Fibroblast of the aortic adventitia (primary cell): ENCODE measurements around the gene KIF26B. TPM values are rescaled to one million over a fixed set of nuclear protein-coding genes. Genes with fewer than 3 reads are reported as not detected.

Source experiments
- DNase-seq: peaks from one replicate; pipeline ENCODE4 v3.0.0-alpha.2; 2010; ENCODE audit warnings: low read depth
- H3K4me3 ChIP-seq: 2 replicates; pipeline ENCODE4 v1.5.1; 2011; ENCODE audit warnings: low read depth, mild to moderate bottlenecking, control low read depth, low read length, moderate library complexity
- total RNA-seq: library from RNA; depleted of rRNA; stranded (reverse); fragments of >200 nt; gene quantifications from 2 replicates; pipeline ENCODE4 v1.2.3, GENCODE V29; 2012; ENCODE audit warnings: low replicate concordance
- TF ChIP-seq, protein P1 (sequence below): IDR thresholded peaks from 2 replicates; pipeline ENCODE4 v1.5.1; 2011; ENCODE audit warnings: mild to moderate bottlenecking, low read length, control low read depth, inconsistent platforms; ENCODE audit not compliant: insufficient read depth

Gene KIF26B
- total RNA-seq, 1 donor: 4.6 TPM

DNA sequence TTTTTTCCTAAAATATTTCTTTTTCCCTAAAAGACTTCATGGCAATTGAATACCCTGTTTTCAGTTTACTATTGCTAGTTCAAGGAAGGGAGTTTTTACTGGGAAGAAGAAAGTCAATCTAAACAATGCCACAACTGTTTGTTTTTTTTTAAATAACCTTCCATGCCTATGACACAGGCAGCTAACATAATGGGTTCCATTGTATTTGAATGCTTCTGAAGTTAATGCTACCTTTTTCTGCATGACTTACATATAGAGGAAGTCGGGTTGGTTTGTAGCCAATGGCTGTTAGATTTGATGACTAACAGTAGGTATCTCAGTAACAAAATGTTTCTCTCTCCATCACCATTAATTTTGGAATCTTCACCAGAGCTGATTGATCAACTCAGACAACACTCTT, 134.0 kb downstream of the KIF26B start:
- no peak overlapping the region for H3K4me3 ChIP-seq
- TF ChIP-seq, protein P1, sequence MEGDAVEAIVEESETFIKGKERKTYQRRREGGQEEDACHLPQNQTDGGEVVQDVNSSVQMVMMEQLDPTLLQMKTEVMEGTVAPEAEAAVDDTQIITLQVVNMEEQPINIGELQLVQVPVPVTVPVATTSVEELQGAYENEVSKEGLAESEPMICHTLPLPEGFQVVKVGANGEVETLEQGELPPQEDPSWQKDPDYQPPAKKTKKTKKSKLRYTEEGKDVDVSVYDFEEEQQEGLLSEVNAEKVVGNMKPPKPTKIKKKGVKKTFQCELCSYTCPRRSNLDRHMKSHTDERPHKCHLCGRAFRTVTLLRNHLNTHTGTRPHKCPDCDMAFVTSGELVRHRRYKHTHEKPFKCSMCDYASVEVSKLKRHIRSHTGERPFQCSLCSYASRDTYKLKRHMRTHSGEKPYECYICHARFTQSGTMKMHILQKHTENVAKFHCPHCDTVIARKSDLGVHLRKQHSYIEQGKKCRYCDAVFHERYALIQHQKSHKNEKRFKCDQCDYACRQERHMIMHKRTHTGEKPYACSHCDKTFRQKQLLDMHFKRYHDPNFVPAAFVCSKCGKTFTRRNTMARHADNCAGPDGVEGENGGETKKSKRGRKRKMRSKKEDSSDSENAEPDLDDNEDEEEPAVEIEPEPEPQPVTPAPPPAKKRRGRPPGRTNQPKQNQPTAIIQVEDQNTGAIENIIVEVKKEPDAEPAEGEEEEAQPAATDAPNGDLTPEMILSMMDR: no peak
- no peak for DNase-seq

DNA sequence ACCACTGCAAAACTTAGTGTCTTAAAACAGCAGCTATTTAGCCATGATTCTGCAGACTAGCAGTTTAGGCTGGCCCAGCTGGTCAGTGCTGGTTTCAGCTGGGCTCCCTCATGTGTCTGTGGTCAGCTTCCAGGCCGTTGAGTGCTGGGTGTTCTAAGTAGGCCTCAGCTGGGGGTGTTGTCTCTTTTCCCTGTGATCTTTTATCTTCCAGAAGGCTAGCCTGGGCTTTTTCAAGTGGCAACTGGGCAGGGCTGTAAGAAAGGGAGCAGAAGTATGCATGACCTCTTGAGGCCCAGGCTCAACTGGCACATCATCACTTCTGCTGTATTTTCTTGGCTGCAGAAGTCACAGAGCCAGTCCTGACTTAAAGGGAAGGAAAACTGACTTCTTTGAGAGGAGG, 136.1 kb downstream of the KIF26B start:
- DNase-seq: peak; percentile 88
- TF ChIP-seq, protein P1: no peak
- no peak overlapping the region for H3K4me3 ChIP-seq

DNA sequence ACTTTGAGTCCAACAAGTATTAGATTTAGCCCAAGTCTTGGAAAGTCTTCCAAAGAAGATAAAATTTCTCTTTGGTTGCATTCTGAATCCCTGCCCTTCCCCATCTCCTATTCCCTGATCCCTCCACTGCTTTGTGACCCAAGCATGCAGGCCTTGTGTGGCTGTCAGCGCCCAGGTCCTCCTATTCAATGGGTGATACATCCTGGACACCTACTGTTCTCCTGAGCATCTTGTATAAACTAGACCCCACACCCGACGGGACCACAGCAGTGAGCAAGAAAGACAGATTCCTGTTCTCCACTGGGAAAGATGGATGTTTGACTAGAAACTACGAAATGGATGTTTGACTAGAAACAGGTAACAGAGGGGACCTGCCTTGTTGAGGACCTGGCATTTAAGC, 136.6 kb downstream of the KIF26B start:
- DNase-seq: no peak
- TF ChIP-seq, protein P1: no peak
- H3K4me3 ChIP-seq: no peak overlapping the region

DNA sequence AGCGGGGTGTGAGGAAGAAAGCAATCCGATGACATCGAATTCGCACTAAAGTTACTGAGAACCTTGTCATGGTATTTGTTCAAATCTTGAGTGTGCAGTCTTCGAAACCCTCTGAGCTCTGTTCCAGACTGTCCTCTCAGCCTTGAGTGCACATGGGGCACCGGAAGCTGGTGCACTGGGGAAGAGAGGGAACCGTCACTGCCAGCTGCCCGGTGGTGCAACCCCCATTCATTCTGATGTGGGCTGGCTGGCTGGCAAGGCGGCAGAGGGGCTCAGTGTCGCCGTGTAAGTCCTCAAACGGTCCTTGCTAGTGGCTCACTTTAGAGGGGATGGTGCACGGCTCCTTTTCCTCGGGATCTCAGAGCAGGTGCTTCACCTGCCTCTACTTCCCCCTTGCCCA, 137.4 kb downstream of the KIF26B start:
- TF ChIP-seq, protein P1: no peak
- H3K4me3 ChIP-seq: no peak overlapping the region
- DNase-seq: no peak

DNA sequence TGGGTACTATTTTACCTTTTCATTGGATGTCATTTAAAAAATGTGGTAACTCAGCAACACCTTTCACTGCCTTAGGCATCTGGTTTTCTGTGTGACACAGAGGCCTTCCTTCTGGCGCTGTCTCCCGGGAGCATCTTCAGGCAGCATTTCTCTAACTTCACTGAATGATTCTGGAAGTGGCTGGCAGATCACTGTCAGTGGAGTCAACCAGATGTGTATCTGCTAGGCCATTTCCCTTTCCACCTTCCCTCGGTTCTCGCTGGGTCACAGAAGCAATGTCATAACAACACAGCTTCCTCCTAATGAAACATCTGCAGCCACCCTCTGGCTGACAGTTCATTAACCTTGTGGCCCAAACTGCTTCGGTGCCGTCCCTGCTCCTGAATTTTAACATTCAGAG, 137.8 kb downstream of the KIF26B start:
- TF ChIP-seq, protein P1: no peak
- DNase-seq: no peak
- H3K4me3 ChIP-seq: no peak overlapping the region

DNA sequence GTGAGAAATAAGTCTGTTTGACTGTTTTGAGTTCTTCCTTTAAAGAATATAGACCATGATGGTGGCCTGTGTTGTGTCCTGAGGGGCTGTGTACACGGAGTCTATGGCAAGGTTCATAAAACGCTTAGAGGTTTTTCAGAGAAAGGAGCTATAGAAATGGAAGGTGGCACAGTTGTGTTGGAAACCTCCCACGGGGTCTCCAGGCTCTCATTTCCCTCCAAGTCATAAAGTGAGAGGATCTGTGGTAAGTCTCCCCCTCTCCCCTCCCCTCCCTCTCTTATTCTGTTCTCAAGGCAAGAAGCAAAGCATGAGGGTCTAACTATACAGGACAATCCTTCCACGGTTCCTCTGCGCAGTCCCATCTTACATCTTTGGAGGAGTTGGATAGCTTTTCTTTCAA, 139.2 kb downstream of the KIF26B start:
- TF ChIP-seq, protein P1: no peak
- DNase-seq: no peak
- H3K4me3 ChIP-seq: no peak overlapping the region

DNA sequence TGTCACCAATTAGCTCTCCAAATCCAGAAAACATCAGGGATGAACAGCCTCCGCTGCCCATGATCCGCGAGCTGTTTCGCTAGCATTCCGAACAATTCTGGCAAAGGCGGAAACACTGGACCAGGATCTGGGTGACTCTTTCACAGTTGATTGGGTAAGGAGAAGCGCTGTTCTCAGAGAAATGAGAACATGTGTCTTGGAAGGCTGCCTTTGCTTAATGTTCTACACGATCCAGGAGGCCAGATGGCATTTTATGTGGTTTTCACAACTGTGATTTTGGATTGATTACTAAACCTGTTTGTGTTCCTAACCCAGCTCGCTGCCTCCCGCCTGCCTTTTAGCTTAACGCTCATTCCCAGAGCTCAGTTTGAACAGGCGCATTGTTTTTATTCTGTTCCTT, 144.0 kb downstream of the KIF26B start:
- TF ChIP-seq, protein P1: no peak
- H3K4me3 ChIP-seq: peak overlapping the region; percentile 41
- DNase-seq: peak; percentile 82
